Activated naive CD4-positive, alpha-beta T cell treated with anti-CD3 and anti-CD28 coated beads, Interleukin-2, amount 50 U/mL, for 72 hours (primary cell): ENCODE results near the gene TGFBR3. TPM values are rescaled to one million over a fixed set of nuclear protein-coding genes. Genes with fewer than 3 reads are reported as not detected.

ENCODE experiments used
- ATAC-seq, 2 donors: fragments of 150-1000 bp; cut with Tn5 transposase; 2 replicates each; pipeline ENCODE4 v1.10.0; 2021; ENCODE audit warnings: mild to moderate bottlenecking in 2 of 2, moderate library complexity in 2 of 2
- DNase-seq, 2 donors: peaks; one replicate each; pipeline ENCODE4 v3.0.0; 2021 to 2022; ENCODE audit warnings: low spot score in 2 of 2
- H3K27ac Mint-ChIP-seq, 2 donors: one replicate each; pipeline ENCODE4 v1.8.0; 2022; ENCODE audit warnings: mild to moderate bottlenecking in 2 of 2, mixed read lengths in 2 of 2
- H3K36me3 Mint-ChIP-seq, 2 donors: one replicate each; pipeline ENCODE4 v1.8.0; 2022; ENCODE audit warnings: mixed read lengths in 2 of 2
- H3K9me3 Mint-ChIP-seq, 2 donors: one replicate each; pipeline ENCODE4 v1.8.0; 2022; ENCODE audit warnings: mixed read lengths in 2 of 2
- total RNA-seq, 2 donors: library from RNA; stranded (reverse); gene quantifications; one replicate each; pipeline ENCODE4 v1.2.3, GENCODE V29; 2022

Gene TGFBR3
- total RNA-seq, 2 donors from 2014 or later = 1.2 to 3.3 TPM

DNA sequence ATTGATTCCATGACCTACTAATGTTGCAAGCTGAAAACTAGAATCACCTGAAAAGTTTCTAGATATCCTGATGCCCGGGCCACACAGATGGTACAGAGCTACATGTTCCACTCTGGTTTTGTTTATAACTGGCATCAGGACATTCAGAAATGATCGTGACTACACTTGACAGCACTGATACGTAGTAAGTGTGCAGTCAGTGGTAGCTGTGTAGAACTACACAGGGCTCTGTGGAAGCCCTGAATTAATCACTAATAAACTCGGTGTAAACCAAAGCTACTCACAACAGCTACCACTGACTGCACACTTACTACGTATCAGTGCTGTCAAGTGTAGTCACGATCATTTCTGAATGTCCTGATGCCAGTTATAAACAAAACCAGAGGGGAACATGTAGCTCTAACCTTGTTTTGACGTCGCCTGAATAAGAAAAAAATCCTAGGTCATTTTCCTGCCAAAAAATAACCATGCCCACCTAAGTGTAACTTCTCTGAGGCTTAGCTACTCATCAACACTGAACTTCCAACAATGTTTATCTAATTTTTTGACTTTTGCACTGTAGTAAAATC is 149.7 kb downstream of the TGFBR3 start:
- DNase-seq = no peak
- Mint-ChIP-seq H3K36me3 (peaks cover 0 to 9% of the 10 kb centered on the region in 2 donors), H3K27ac (no peak overlapping the region), H3K9me3 (peaks cover 5 to 7% of the 10 kb centered on the region in 2 donors)
- no peak for ATAC-seq

GRCh38 chr1:91735266-91735845 is 150.6 kb downstream of the TGFBR3 start:
- Mint-ChIP-seq H3K36me3 (peaks cover 0 to 9% of the 10 kb centered on the region in 2 donors), H3K27ac (no peak overlapping the region), H3K9me3 (peaks cover 5 to 7% of the 10 kb centered on the region in 2 donors)
- DNase-seq = no peak
- no peak for ATAC-seq

- H3K27ac Mint-ChIP-seq = no peak overlapping the region
- no peak for DNase-seq
- peaks cover 5 to 7% of the 10 kb centered on the region in 2 donors for H3K9me3 Mint-ChIP-seq
- ATAC-seq = no peak
- H3K36me3 Mint-ChIP-seq = peaks cover 0 to 9% of the 10 kb centered on the region in 2 donors
Observed at GRCh38 chr1:91734761-91735160, 151.2 kb downstream of the TGFBR3 start.

GRCh38 chr1:91733108-91733710 is 152.7 kb downstream of the TGFBR3 start:
- ATAC-seq = no peak
- no peak for DNase-seq
- H3K9me3 Mint-ChIP-seq = peaks cover 0 to 1% of the 10 kb centered on the region in 2 donors
- peaks cover 0 to under 1% of the 10 kb centered on the region in 2 donors for H3K36me3 Mint-ChIP-seq
- H3K27ac Mint-ChIP-seq = no peak overlapping the region

GRCh38 chr1:91732291-91733107 is 153.5 kb downstream of the TGFBR3 start:
- Mint-ChIP-seq H3K36me3 (no peaks in the 10 kb centered on the region), H3K9me3 (no peaks in the 10 kb centered on the region), H3K27ac (peak overlapping the region; percentile 56 to 78)
- peak; percentile 56 to 79 for ATAC-seq
- DNase-seq = peak in 1 of 2 donors; percentile 67

GRCh38 chr1:91731815-91732214 is 154.1 kb downstream of the TGFBR3 start:
- Mint-ChIP-seq H3K27ac (peak overlapping the region; percentile 78 to 96), H3K9me3 (no peaks in the 10 kb centered on the region), H3K36me3 (no peaks in the 10 kb centered on the region)
- ATAC-seq (peak; percentile 61 to 66), DNase-seq (peak in 1 of 2 donors; percentile 67)

- DNase-seq = no peak
- Mint-ChIP-seq H3K36me3 (no peaks in the 10 kb centered on the region), H3K27ac (peak overlapping the region; percentile 78 to 96), H3K9me3 (no peaks in the 10 kb centered on the region)
- peak; percentile 44 to 77 for ATAC-seq
Observed at GRCh38 chr1:91730801-91731732, 154.9 kb downstream of the TGFBR3 start.

- H3K9me3 Mint-ChIP-seq = peaks cover 0 to 5% of the 10 kb centered on the region in 2 donors
- DNase-seq = no peak
- peak overlapping the region; percentile 73 to 78 for H3K27ac Mint-ChIP-seq
- peaks cover 0 to 7% of the 10 kb centered on the region in 2 donors for H3K36me3 Mint-ChIP-seq
- peak in 1 of 2 donors; percentile 13 for ATAC-seq
Observed at GRCh38 chr1:91729621-91730358, 156.2 kb downstream of the TGFBR3 start.

- Mint-ChIP-seq H3K27ac (no peak overlapping the region), H3K36me3 (peaks cover 0 to 7% of the 10 kb centered on the region in 2 donors), H3K9me3 (peaks cover 0 to 8% of the 10 kb centered on the region in 2 donors)
- DNase-seq (no peak), ATAC-seq (no peak)
Observed at GRCh38 chr1:91727763-91728162, 158.2 kb downstream of the TGFBR3 start.

DNA sequence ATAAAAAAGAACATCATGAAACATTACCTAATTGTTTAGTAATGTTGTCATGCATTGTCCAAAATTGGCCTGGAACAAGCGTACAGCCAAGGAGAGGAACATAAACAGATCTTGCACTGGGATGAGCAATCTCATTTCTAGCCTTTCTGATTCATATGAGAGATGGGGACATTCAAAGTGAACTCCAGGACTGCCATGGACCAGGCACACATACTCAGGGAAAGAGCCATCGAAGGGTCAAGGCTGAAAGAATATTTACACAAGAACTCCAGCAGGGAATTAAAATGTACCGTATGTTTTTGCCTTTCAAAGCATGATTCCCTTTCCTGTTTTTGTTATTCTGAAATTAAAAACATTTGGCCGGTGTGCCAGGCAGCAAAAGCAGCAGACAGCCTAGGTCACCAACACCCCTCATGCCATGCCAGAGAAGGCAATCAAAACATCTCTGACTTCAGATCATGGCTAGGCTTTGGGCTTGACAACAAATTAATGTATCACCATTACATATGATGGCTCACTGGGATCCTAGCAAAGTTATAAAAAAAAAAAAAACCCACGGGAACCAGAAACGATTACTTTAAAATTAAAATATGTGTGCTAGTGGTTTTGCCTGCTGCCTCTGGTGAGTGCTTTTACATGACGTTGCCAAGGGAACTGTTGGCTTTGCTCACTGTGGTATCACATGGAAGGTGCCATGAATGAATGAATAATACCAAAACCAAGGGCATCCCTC is 159.8 kb downstream of the TGFBR3 start:
- H3K27ac Mint-ChIP-seq = peak overlapping the region in 1 of 2 donors; percentile 75
- peaks cover 0 to 7% of the 10 kb centered on the region in 2 donors for H3K36me3 Mint-ChIP-seq
- H3K9me3 Mint-ChIP-seq = peaks cover 0 to 8% of the 10 kb centered on the region in 2 donors
- no peak for DNase-seq
- ATAC-seq = peak in 1 of 2 donors; percentile 37

- ATAC-seq (no peak), DNase-seq (no peak)
- H3K9me3 Mint-ChIP-seq = peaks cover 0 to 8% of the 10 kb centered on the region in 2 donors
- peaks cover 0 to 7% of the 10 kb centered on the region in 2 donors for H3K36me3 Mint-ChIP-seq
- H3K27ac Mint-ChIP-seq = no peak overlapping the region
Observed at GRCh38 chr1:91725618-91725988, 160.3 kb downstream of the TGFBR3 start.

DNA sequence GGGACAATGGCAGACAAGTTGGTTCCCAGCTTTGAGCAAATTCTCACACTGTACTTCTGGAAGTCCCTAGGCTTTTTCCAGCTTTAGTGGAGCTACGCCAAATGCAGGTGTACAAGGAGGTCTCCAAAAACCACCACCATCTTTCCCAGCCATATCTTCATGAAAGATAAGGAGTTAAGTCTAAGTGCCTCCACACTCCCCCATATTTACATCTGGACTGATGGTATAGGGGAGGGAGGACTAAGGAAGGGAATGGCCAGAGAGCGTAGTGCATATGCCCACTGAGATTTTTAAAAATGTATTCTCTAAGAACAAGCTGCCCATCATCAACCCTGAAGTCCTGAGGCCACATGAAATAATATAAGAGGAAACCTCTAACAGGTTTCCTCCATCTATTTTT is 161.3 kb downstream of the TGFBR3 start:
- H3K27ac Mint-ChIP-seq = no peak overlapping the region
- peaks cover 0 to 8% of the 10 kb centered on the region in 2 donors for H3K9me3 Mint-ChIP-seq
- ATAC-seq (no peak), DNase-seq (no peak)
- H3K36me3 Mint-ChIP-seq = peaks cover under 1 to 7% of the 10 kb centered on the region in 2 donors

- no peak for ATAC-seq
- H3K36me3 Mint-ChIP-seq = peaks cover 4 to 7% of the 10 kb centered on the region in 2 donors
- peaks cover 0 to 8% of the 10 kb centered on the region in 2 donors for H3K9me3 Mint-ChIP-seq
- DNase-seq = no peak
- no peak overlapping the region for H3K27ac Mint-ChIP-seq
Observed at GRCh38 chr1:91724231-91724630, 161.7 kb downstream of the TGFBR3 start.

GRCh38 chr1:91720044-91720443 is 165.9 kb downstream of the TGFBR3 start:
- H3K36me3 Mint-ChIP-seq = peaks cover 9 to 11% of the 10 kb centered on the region in 2 donors
- ATAC-seq (no peak), DNase-seq (no peak)
- peaks cover 0 to 5% of the 10 kb centered on the region in 2 donors for H3K9me3 Mint-ChIP-seq
- H3K27ac Mint-ChIP-seq = no peak overlapping the region

DNA sequence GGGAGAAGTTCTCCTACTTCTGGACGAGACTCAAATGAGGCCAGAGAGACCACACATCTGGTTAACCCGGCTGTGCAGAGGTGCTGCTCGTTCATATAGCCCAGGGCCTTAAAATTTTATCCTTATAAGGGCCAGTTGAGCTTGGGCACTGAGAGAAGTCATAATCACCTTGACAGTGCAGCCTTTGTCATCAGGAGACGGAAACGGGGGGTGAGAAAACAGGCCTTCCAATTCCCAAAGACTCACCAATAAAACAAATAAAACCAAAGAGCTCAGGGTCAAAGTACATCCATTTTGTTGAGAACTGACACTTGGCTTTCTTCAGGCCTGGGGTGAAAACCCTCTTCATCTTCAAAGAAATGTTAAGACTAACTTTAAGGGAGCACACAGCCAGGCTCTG is 167.1 kb downstream of the TGFBR3 start:
- Mint-ChIP-seq H3K9me3 (peaks cover 0 to 1% of the 10 kb centered on the region in 2 donors), H3K36me3 (peaks cover 6 to 11% of the 10 kb centered on the region in 2 donors), H3K27ac (peak overlapping the region in 1 of 2 donors; percentile 65)
- DNase-seq (no peak), ATAC-seq (no peak)
